Measurements from ENCODE around the gene ZBTB22.

- no peak for TF ChIP-seq CTCF (optimal IDR thresholded peaks at IDR 0.05 in 1 of 3, IDR thresholded peaks at IDR 0.05 in 1 of 3, conservative IDR thresholded peaks at IDR 0.05 in 1 of 3; ENCODE audit: extremely low read depth in 1 of 3, insufficient read depth in 2 of 3, low read length in 3 of 3)
- no peak for TF ChIP-seq EZH2 (IDR thresholded peaks at IDR 0.05; ENCODE audit: low read length)
Measured at GRCh38 chr6:33318426-33319073, 1.0 kb upstream of the ZBTB22 start.
